HCT116 (cell line): Measurements from ENCODE around the gene LDLRAD4. TPM values are rescaled to one million over a fixed set of nuclear protein-coding genes. Genes with fewer than 3 reads are reported as not detected.

Experiments used
- ATAC-seq: fragments of 200-7000 bp; cut with Tn5 transposase; 2 replicates; pipeline ENCODE4 v1.9.1; 2020; ENCODE audit warnings: mild to moderate bottlenecking, moderate library complexity
- BruUV-seq: library from RNA; stranded (reverse); fragments of 400-500 nt; replicated peaks from 2 replicates; lab custom pipeline; 2021; lab: Mats Ljungman, UMichigan
- CTCF ChIA-PET: fragments of 300-600 bp; sonication (Branson Sonifier 250); formaldehyde crosslinking; loops from one replicate; lab custom pipeline; 2021; ENCODE audit warnings: antibody characterized with exemption; lab: Charles Lee
- POLR2A ChIA-PET: fragments of 300-600, 350-600 bp; sonication (Branson Sonifier 250); formaldehyde crosslinking; loops from one replicate; lab custom pipeline; 2021; ENCODE audit warnings: antibody characterized with exemption; lab: Charles Lee
- RAD21 ChIA-PET, 2 experiments: fragments of 300-600 bp; sonication (Branson Sonifier 250); formaldehyde crosslinking; loops; one replicate each; lab custom pipeline; 2023; ENCODE audit warnings: low total read pairs in 2 of 2; ENCODE audit not compliant: uncharacterized antibody in 2 of 2, unreplicated experiment in 2 of 2, low non-redundant PET in 1 of 2; lab: Charles Lee
- DNase-seq: peaks from one replicate; pipeline ENCODE4 v3.0.0-alpha.2; 2010; ENCODE audit warnings: low read depth, low spot score
- H2AFZ ChIP-seq: fragments of 200-600 bp; shearing (Covaris generic), sonication (generic); 2 replicates; pipeline ENCODE4 v1.6.1; 2017; ENCODE audit warnings: low read depth, mixed run types, mixed read lengths, antibody characterized with exemption, low read length; ENCODE audit not compliant: poor library complexity, severe bottlenecking
- H3K27ac ChIP-seq: 2 replicates; pipeline ENCODE4 v1.5.1; 2012; ENCODE audit warnings: low read depth, low read length
- H3K27me3 ChIP-seq: fragments of 200-600 bp; sonication (generic); 2 replicates; pipeline ENCODE4 v1.6.1; 2016; ENCODE audit warnings: mixed run types, low read length, mixed read lengths; ENCODE audit not compliant: insufficient read depth
- H3K36me3 ChIP-seq, 2 experiments: fragments of 200-500 bp in 1 of 2; fragments of 200-600 bp in 1 of 2; sonication (Bioruptor generic) in 1 of 2; sonication (generic) in 1 of 2; 2 replicates each; pipeline versions ENCODE4 v1.5.1 to v1.6.1; 2014 to 2016; ENCODE audit warnings: low read length in 2 of 2, inconsistent platforms in 1 of 2, mixed read lengths in 1 of 2, mixed run types in 1 of 2; ENCODE audit not compliant: insufficient read depth in 2 of 2, control insufficient read depth in 1 of 2
- H3K4me1 ChIP-seq, 2 experiments: fragments of 200-600 bp in 1 of 2; sonication (generic) in 1 of 2; 2 replicates each; pipeline versions ENCODE4 v1.5.1 to v1.6.1; 2012 to 2017; ENCODE audit warnings: low read length in 2 of 2, inconsistent platforms in 1 of 2, mild to moderate bottlenecking in 1 of 2, mixed read lengths in 1 of 2, mixed run types in 1 of 2, moderate library complexity in 1 of 2; ENCODE audit not compliant: insufficient read depth in 2 of 2, control insufficient read depth in 1 of 2
- H3K4me2 ChIP-seq: fragments of 200-600 bp; sonication (generic); 2 replicates; pipeline ENCODE4 v1.6.1; 2017; ENCODE audit warnings: mixed run types, low read length, mixed read lengths
- H3K4me3 ChIP-seq, 2 experiments: fragments of 200-600 bp in 1 of 2; sonication (generic) in 1 of 2; replicated peaks in 1 of 2; 2 replicates each; pipeline ENCODE4 v1.5.1; 2011 to 2016; ENCODE audit warnings: low read length in 2 of 2, control low read depth in 1 of 2, low read depth in 1 of 2, mild to moderate bottlenecking in 1 of 2, mixed read lengths in 1 of 2, mixed run types in 1 of 2
- H3K79me2 ChIP-seq: fragments of 200-600 bp; sonication (generic); 2 replicates; pipeline ENCODE4 v1.6.1; 2017; ENCODE audit warnings: mild to moderate bottlenecking, mixed run types, low read length, moderate library complexity, mixed read lengths; ENCODE audit not compliant: insufficient read depth
- H3K9ac ChIP-seq: fragments of 200-600 bp; sonication (generic); 2 replicates; pipeline ENCODE4 v1.6.1; 2016; ENCODE audit warnings: low read length, mixed read lengths
- H3K9me2 ChIP-seq: fragments of 200-600 bp; sonication (generic), shearing (Covaris generic); 2 replicates; pipeline ENCODE4 v1.6.1; 2017; ENCODE audit warnings: mixed run types, mild to moderate bottlenecking, moderate library complexity; ENCODE audit not compliant: insufficient read depth
- H3K9me3 ChIP-seq, 2 experiments: fragments of 200-500 bp in 1 of 2; fragments of 200-600 bp in 1 of 2; sonication (Bioruptor generic) in 1 of 2; sonication (generic) in 1 of 2; 2 replicates each; pipeline ENCODE4 v1.6.1; 2014 to 2017; ENCODE audit warnings: low read length in 2 of 2, mixed read lengths in 2 of 2, inconsistent platforms in 1 of 2, low read depth in 1 of 2, mild to moderate bottlenecking in 1 of 2, mixed run types in 1 of 2, moderate library complexity in 1 of 2; ENCODE audit not compliant: control insufficient read depth in 1 of 2, insufficient read depth in 1 of 2
- H4K20me1 ChIP-seq: fragments of 200-600 bp; sonication (generic), shearing (Covaris generic); 2 replicates; pipeline ENCODE4 v1.6.1; 2017; ENCODE audit warnings: mixed run types, mild to moderate bottlenecking, moderate library complexity; ENCODE audit not compliant: insufficient read depth
- CBX3 ChIP-seq: IDR thresholded peaks from 2 replicates; pipeline ENCODE4 v1.6.1; 2012; ENCODE audit warnings: low read depth
- CEBPB ChIP-seq: IDR thresholded peaks from 2 replicates; pipeline ENCODE4 v1.6.1; 2012; ENCODE audit warnings: low read depth
- EGR1 ChIP-seq: IDR thresholded peaks from 2 replicates; pipeline ENCODE4 v1.6.1; 2012; ENCODE audit warnings: low read depth
- ELF1 ChIP-seq: IDR thresholded peaks from 2 replicates; pipeline ENCODE4 v1.6.1; 2012; ENCODE audit warnings: low read depth, borderline replicate concordance
- EZH2phosphoT487 ChIP-seq: fragments of 200-600 bp; IDR thresholded peaks from 2 replicates; pipeline ENCODE4 v1.6.1; 2018; ENCODE audit warnings: antibody characterized with exemption, borderline replicate concordance
- POLR2A ChIP-seq: IDR thresholded peaks from 2 replicates; pipeline ENCODE4 v1.7.0; 2011; ENCODE audit warnings: borderline replicate concordance; ENCODE audit not compliant: insufficient read depth, insufficient read length; ENCODE audit errors: extremely low read depth
- POLR2AphosphoS5 ChIP-seq: IDR thresholded peaks from 2 replicates; pipeline ENCODE4 v1.6.1; 2011; ENCODE audit warnings: mild to moderate bottlenecking, low read depth, low read length, moderate library complexity
- SP1 ChIP-seq: IDR thresholded peaks from 2 replicates; pipeline ENCODE4 v1.6.1; 2012; ENCODE audit warnings: low read depth
- TCF7L2 ChIP-seq: IDR thresholded peaks from 2 replicates; pipeline ENCODE4 v1.7.0; 2011; ENCODE audit warnings: borderline replicate concordance, inconsistent platforms; ENCODE audit not compliant: insufficient read depth, insufficient read length; ENCODE audit errors: extremely low read depth
- YY1 ChIP-seq: IDR thresholded peaks from 2 replicates; pipeline ENCODE4 v1.6.1; 2011; ENCODE audit warnings: low read length, low read depth, moderate library complexity, mild to moderate bottlenecking; ENCODE audit not compliant: insufficient replicate concordance; ENCODE audit errors: extremely low read depth
- ZNF274 ChIP-seq: fragments of 200-500 bp; sonication (Bioruptor generic); IDR thresholded peaks from 2 replicates; pipeline ENCODE4 v1.6.1; 2014; ENCODE audit warnings: mild to moderate bottlenecking, low read depth, low read length, inconsistent platforms
- intact Hi-C: fragments of 100-400 bp; cut with micrococcal nuclease; formaldehyde crosslinking; loops from 2 replicates; pipeline ENCODE4 v1.10.0; 2022
- total RNA-seq: library from RNA; stranded (reverse); gene quantifications from one replicate; pipeline ENCODE4 v1.2.1, GENCODE V29; 2021; ENCODE audit not compliant: unreplicated experiment
- TF ChIP-seq, protein P1 (sequence below): IDR thresholded peaks from 2 replicates; pipeline ENCODE4 v1.6.1; 2011; ENCODE audit warnings: mild to moderate bottlenecking, low read length, moderate library complexity; ENCODE audit not compliant: insufficient replicate concordance; ENCODE audit errors: extremely low read depth
- TF ChIP-seq, protein P2 (sequence below): IDR thresholded peaks from 2 replicates; pipeline ENCODE4 v1.6.1; 2012; ENCODE audit warnings: low read depth

The LDLRAD4 gene
- total RNA-seq, 1 experiment from 2014 or later, result 1.2 TPM

- Histone ChIP-seq H3K9ac (no peak overlapping the region), H3K36me3 (no peaks in the 10 kb centered on the region), H3K9me2 (no peaks in the 10 kb centered on the region), H3K4me1 (no peaks in the 10 kb centered on the region), H3K9me3 (peaks cover 0 to 7% of the 10 kb centered on the region in 2 experiments; a peak in 2 of 4 replicates), H3K27me3 (no peaks in the 10 kb centered on the region), H4K20me1 (no peaks in the 10 kb centered on the region), H3K27ac (no peak overlapping the region), H3K4me2 (no peak overlapping the region), H3K4me3 (no peak overlapping the region), H3K79me2 (no peaks in the 10 kb centered on the region), H2AFZ (no peak overlapping the region)
- no TSS peak for BruUV-seq
- ATAC-seq (no peak), DNase-seq (no peak)
- ChIA-PET CTCF (no interaction called here), RAD21 (no interaction called here), POLR2A (no interaction called here)
- intact Hi-C loops, result no loop called here
- no peak for TF ChIP-seq ZNF274
- no peak for TF ChIP-seq POLR2A
- TF ChIP-seq, protein P1, sequence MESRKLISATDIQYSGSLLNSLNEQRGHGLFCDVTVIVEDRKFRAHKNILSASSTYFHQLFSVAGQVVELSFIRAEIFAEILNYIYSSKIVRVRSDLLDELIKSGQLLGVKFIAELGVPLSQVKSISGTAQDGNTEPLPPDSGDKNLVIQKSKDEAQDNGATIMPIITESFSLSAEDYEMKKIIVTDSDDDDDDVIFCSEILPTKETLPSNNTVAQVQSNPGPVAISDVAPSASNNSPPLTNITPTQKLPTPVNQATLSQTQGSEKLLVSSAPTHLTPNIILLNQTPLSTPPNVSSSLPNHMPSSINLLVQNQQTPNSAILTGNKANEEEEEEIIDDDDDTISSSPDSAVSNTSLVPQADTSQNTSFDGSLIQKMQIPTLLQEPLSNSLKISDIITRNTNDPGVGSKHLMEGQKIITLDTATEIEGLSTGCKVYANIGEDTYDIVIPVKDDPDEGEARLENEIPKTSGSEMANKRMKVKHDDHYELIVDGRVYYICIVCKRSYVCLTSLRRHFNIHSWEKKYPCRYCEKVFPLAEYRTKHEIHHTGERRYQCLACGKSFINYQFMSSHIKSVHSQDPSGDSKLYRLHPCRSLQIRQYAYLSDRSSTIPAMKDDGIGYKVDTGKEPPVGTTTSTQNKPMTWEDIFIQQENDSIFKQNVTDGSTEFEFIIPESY, result no peak
- no peak for TF ChIP-seq POLR2AphosphoS5
- no peak for TF ChIP-seq EGR1
- TF ChIP-seq, protein P2, sequence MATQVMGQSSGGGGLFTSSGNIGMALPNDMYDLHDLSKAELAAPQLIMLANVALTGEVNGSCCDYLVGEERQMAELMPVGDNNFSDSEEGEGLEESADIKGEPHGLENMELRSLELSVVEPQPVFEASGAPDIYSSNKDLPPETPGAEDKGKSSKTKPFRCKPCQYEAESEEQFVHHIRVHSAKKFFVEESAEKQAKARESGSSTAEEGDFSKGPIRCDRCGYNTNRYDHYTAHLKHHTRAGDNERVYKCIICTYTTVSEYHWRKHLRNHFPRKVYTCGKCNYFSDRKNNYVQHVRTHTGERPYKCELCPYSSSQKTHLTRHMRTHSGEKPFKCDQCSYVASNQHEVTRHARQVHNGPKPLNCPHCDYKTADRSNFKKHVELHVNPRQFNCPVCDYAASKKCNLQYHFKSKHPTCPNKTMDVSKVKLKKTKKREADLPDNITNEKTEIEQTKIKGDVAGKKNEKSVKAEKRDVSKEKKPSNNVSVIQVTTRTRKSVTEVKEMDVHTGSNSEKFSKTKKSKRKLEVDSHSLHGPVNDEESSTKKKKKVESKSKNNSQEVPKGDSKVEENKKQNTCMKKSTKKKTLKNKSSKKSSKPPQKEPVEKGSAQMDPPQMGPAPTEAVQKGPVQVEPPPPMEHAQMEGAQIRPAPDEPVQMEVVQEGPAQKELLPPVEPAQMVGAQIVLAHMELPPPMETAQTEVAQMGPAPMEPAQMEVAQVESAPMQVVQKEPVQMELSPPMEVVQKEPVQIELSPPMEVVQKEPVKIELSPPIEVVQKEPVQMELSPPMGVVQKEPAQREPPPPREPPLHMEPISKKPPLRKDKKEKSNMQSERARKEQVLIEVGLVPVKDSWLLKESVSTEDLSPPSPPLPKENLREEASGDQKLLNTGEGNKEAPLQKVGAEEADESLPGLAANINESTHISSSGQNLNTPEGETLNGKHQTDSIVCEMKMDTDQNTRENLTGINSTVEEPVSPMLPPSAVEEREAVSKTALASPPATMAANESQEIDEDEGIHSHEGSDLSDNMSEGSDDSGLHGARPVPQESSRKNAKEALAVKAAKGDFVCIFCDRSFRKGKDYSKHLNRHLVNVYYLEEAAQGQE, result no peak
- no peak for TF ChIP-seq SP1
- TF ChIP-seq EZH2phosphoT487, result no peak
- no peak for TF ChIP-seq CBX3
- TF ChIP-seq YY1, result no peak
- TF ChIP-seq TCF7L2, result no peak
- TF ChIP-seq CEBPB, result no peak
- TF ChIP-seq ELF1, result no peak
Observed at GRCh38 chr18:13627639-13628038, 409.1 kb downstream of the LDLRAD4 start.
